EL (cell line): ENCODE results near the gene CACNA2D4.

Experiments
- DNase-seq: peaks from one replicate; pipeline ENCODE4 v3.0.0-alpha.2; 2016

CACNA2D4 gene

GRCh38 chr12:1797991-1798640 is 120.3 kb downstream of the CACNA2D4 start:
- DNase-seq, result no peak

GRCh38 chr12:1797011-1797901 is 121.2 kb downstream of the CACNA2D4 start:
- no peak for DNase-seq

GRCh38 chr12:1796515-1797010 is 121.9 kb downstream of the CACNA2D4 start:
- DNase-seq, result peak; percentile 59

- DNase-seq, result peak; percentile 89
Observed at GRCh38 chr12:1795785-1796514, 122.5 kb downstream of the CACNA2D4 start.

GRCh38 chr12:1795221-1795784 is 123.1 kb downstream of the CACNA2D4 start:
- DNase-seq, result no peak

GRCh38 chr12:1794440-1795090 is 123.9 kb downstream of the CACNA2D4 start:
- DNase-seq, result no peak

- DNase-seq, result no peak
Observed at GRCh38 chr12:1793426-1794210, 124.8 kb downstream of the CACNA2D4 start.

- DNase-seq, result no peak
Observed at GRCh38 chr12:1792406-1792805, 126.0 kb downstream of the CACNA2D4 start.

GRCh38 chr12:1791104-1791841 is 127.2 kb downstream of the CACNA2D4 start:
- DNase-seq, result peak; percentile 63

- DNase-seq, result no peak
Observed at GRCh38 chr12:1790444-1790843, 128.0 kb downstream of the CACNA2D4 start.

- DNase-seq, result no peak
Observed at GRCh38 chr12:1787714-1788113, 130.7 kb downstream of the CACNA2D4 start.

GRCh38 chr12:1782215-1782614 is 136.2 kb downstream of the CACNA2D4 start:
- DNase-seq, result no peak

GRCh38 chr12:1781772-1782171 is 136.7 kb downstream of the CACNA2D4 start:
- DNase-seq, result peak; percentile 26

GRCh38 chr12:1779783-1780182 is 138.7 kb downstream of the CACNA2D4 start:
- peak; percentile 76 for DNase-seq

- DNase-seq, result no peak
Observed at GRCh38 chr12:1778911-1779310, 139.5 kb downstream of the CACNA2D4 start.

GRCh38 chr12:1777798-1778197 is 140.7 kb downstream of the CACNA2D4 start:
- peak; percentile 89 for DNase-seq

GRCh38 chr12:1776170-1776921 is 142.1 kb downstream of the CACNA2D4 start:
- peak; percentile 93 for DNase-seq

GRCh38 chr12:1773937-1774655 is 144.4 kb downstream of the CACNA2D4 start:
- no peak for DNase-seq

- no peak for DNase-seq
Observed at GRCh38 chr12:1769809-1770494, 148.5 kb downstream of the CACNA2D4 start.
